ENCODE measurements around the gene ATP2B2. TPM values are rescaled to one million over a fixed set of nuclear protein-coding genes. Genes with fewer than 3 reads are reported as not detected.

ATP2B2 gene
- total and polyA plus RNA-seq, 10 of the 15 experiments (the other 5 are each of a cell fraction or from before 2014, with no cell fraction given), result 0.04 TPM; not detected in 9

DNA sequence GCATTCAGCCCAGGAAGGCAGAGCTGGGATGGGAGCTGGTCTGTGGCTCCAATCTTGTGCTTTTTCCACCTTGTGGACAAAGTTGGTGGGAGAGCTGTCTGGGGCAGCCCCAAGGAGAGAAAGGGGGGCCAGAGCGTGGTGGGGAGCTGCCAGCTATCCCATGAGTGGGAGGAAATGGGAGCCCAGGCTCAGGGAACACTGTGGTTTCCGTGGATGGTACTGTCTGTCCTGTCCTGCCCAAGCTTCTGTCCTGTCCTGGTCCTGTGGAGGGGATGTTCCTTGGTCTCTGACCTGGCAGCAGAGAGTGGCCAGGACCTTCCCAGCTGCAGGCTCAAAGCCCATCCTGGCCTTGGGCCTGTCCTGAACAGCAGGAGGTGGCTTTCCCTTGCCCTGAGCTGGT, 111.9 kb downstream of the ATP2B2 start:
- POLR2A ChIA-PET, result no interaction called here
- no peaks in the 10 kb centered on the region for H3K79me2 ChIP-seq (ENCODE audit: control insufficient read depth, insufficient read depth, low read length)
- intact Hi-C loops (cut with micrococcal nuclease; ENCODE audit: unreplicated experiment) (no loop called here), in situ Hi-C loops (cut with MboI) (no loop called here)
- FAIRE-seq (no peak), DNase-seq (ENCODE audit: low read depth, low spot score) (no peak), ATAC-seq (no peak)
- RAD21 ChIA-PET (ENCODE audit: unreplicated experiment), result no interaction called here
- H3K9me3 ChIP-seq (replicated peaks; ENCODE audit: control insufficient read depth, insufficient read depth, low read length), result no peaks in the 10 kb centered on the region
- WGBS (ENCODE audit: insufficient coverage, insufficient replicate concordance, low lambda C conversion rate, missing lambda C conversion rate), result 10% methylated on average over 2 of the region's 2 CpGs
- H3K27ac ChIP-seq (ENCODE audit: control insufficient read depth, insufficient read depth), result no peak overlapping the region
- peaks cover 14% of the 10 kb centered on the region for H3K4me1 ChIP-seq (ENCODE audit: control insufficient read depth, insufficient read depth, low read length)
- no peak overlapping the region for H3K9ac ChIP-seq (ENCODE audit: control insufficient read depth, insufficient read depth, low read length)
- H3K36me3 ChIP-seq (ENCODE audit: control insufficient read depth in 2 of 2, insufficient read depth in 2 of 2, low read length in 1 of 2), result no peaks in the 10 kb centered on the region
- no peaks in the 10 kb centered on the region; a peak in 2 of 4 replicates for H3K27me3 ChIP-seq (replicated peaks in 1 of 2; ENCODE audit: control insufficient read depth in 2 of 2, insufficient read depth in 2 of 2, low read length in 1 of 2)
- TF ChIP-seq SMARCA5 (IDR thresholded peaks at IDR 0.05), result no peak
- no peak for TF ChIP-seq ZNF217 (IDR thresholded peaks at IDR 0.05)
- no peak for TF ChIP-seq SRF (IDR thresholded peaks at IDR 0.05; ENCODE audit: low read depth in 2 of 2, low read length in 2 of 2)
- TF ChIP-seq ZBED1 (IDR thresholded peaks at IDR 0.05; ENCODE audit: borderline replicate concordance), result no peak
- TF ChIP-seq FOXK2 (IDR thresholded peaks at IDR 0.05), result no peak
- SMC1A ChIA-PET (ENCODE audit: uncharacterized antibody, unreplicated experiment), result no interaction called here
- BruUV-seq (replicated peaks), result no TSS peak
- H3K4me2 ChIP-seq (ENCODE audit: control insufficient read depth, insufficient read depth), result no peak overlapping the region
- no peak overlapping the region for H2AFZ ChIP-seq (ENCODE audit: control insufficient read depth, low read depth, low read length)
- H3K4me3 ChIP-seq, result no peak overlapping the region
- CTCF ChIA-PET, result no interaction called here
- H4K20me1 ChIP-seq (ENCODE audit: control insufficient read depth, insufficient read depth), result no peaks in the 10 kb centered on the region

GRCh38 chr3:10392906-10393461, 112.4 kb downstream of the ATP2B2 start:
- H2AFZ ChIP-seq (ENCODE audit: control insufficient read depth, low read depth, low read length), result no peak overlapping the region
- H3K27me3 ChIP-seq (replicated peaks in 1 of 2; ENCODE audit: control insufficient read depth in 2 of 2, insufficient read depth in 2 of 2, low read length in 1 of 2), result no peaks in the 10 kb centered on the region; a peak in 2 of 4 replicates
- in situ Hi-C loops (cut with MboI) (no loop called here), intact Hi-C loops (cut with micrococcal nuclease; ENCODE audit: unreplicated experiment) (no loop called here)
- FAIRE-seq, result no peak
- H3K4me2 ChIP-seq (ENCODE audit: control insufficient read depth, insufficient read depth), result no peak overlapping the region
- H3K36me3 ChIP-seq (ENCODE audit: control insufficient read depth in 2 of 2, insufficient read depth in 2 of 2, low read length in 1 of 2), result no peaks in the 10 kb centered on the region
- ChIA-PET RAD21 (ENCODE audit: unreplicated experiment) (no interaction called here), SMC1A (ENCODE audit: uncharacterized antibody, unreplicated experiment) (no interaction called here), POLR2A (no interaction called here), CTCF (no interaction called here)
- no peak overlapping the region for H3K27ac ChIP-seq (ENCODE audit: control insufficient read depth, insufficient read depth)
- no peaks in the 10 kb centered on the region for H3K79me2 ChIP-seq (ENCODE audit: control insufficient read depth, insufficient read depth, low read length)
- H3K4me1 ChIP-seq (ENCODE audit: control insufficient read depth, insufficient read depth, low read length), result peaks cover 14% of the 10 kb centered on the region
- 42% methylated on average over 15 of the region's 15 CpGs for WGBS (ENCODE audit: insufficient coverage, insufficient replicate concordance, low lambda C conversion rate, missing lambda C conversion rate)
- ATAC-seq, result no peak
- no peaks in the 10 kb centered on the region for H4K20me1 ChIP-seq (ENCODE audit: control insufficient read depth, insufficient read depth)
- DNase-seq (ENCODE audit: low read depth, low spot score), result no peak
- no peak overlapping the region for H3K9ac ChIP-seq (ENCODE audit: control insufficient read depth, insufficient read depth, low read length)
- no peak for TF ChIP-seq POLR2AphosphoS5 (IDR thresholded peaks at IDR 0.05; ENCODE audit: low read length)
- no TSS peak for BruUV-seq (replicated peaks)
- no peaks in the 10 kb centered on the region for H3K9me3 ChIP-seq (replicated peaks; ENCODE audit: control insufficient read depth, insufficient read depth, low read length)
- H3K4me3 ChIP-seq, result no peak overlapping the region
